DMS153 treated with DMSO at 0.1 percent for 48 hours (cell line): Measurements from ENCODE around the gene CC2D2A.

ENCODE experiments used
- DNase-seq: peaks from one replicate; lab custom pipeline; 2025; ENCODE audit not compliant: unreplicated experiment; lab: John Stamatoyannopoulos, UW

The CC2D2A gene

GRCh38 chr4:15469402-15470127 is at the start of gene CC2D2A:
CC2D2A (plus strand) TSS chr4:15469882; CDS start chr4:15475933, 6,051 bp downstream.
- DNase-seq, result no peak

GRCh38 chr4:15420642-15421041 is 49.0 kb upstream of the CC2D2A start:
- DNase-seq, result no peak

DNA sequence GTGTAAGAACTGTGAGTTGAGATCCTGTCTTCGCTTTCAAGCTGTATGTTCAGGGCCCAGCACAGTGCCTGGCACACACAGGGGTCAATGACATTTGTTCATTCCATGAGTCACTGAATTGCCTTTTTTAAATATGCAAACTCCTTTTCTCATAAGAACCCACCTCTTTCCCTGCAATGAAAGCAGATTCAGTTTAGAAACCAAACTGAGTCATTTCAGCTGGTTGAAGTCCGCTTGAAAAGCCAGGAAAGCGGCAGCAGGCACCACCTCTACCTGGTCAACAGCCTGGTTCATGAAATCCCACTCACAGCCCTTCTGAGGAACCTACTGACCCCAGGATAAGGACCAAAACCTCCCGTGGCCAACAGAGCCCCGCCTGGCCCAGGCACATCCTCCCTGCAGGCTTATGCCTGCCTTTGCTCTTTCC is 46.4 kb upstream of the CC2D2A start:
- no peak for DNase-seq

- no peak for DNase-seq
Measured at GRCh38 chr4:15425520-15425919, 44.2 kb upstream of the CC2D2A start.

DNA sequence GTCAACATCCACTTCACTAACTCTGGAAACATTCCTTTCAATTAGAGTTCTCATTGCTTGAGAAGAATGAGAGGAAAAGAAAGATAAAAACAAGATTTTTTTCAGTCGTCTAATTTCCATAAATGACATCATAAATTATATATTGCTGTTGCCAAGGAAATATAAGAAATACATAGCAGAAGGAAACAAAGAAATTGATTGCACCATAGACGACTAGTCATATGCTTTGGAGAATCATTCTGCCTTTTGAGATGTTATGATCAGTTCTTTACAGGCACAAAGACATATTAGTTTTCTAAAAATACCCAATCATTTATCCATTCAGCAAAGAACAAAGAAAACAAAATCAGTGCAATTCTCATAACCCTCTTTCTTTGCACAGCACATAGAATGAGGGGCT is 42.5 kb upstream of the CC2D2A start:
- no peak for DNase-seq

DNA sequence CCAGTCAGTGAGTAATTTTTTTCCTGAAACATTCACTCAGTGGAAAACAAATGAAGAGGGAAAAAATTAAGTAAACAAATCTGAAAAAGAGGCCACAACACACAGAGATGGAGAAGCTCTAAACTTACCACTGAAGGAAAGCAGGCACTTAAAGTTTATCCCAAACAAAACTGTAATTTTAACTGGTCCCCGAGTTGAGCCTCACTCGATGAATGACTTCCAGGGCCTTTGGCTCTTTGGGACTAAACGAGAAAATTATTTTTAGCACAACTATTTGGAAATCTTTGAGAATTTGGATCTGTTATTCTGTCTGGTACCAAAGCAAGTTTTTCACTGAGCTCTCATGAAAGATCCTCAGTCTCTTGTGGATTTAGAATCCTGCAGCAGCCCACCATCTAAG is 42.0 kb upstream of the CC2D2A start, which contains the start of gene C1QTNF7:
Gene C1QTNF7, plus strand, starts transcription at position 333 of the 400 bp plus-strand sequence. CDS start 7,711 bp downstream, outside the sequence.
- no peak for DNase-seq

- DNase-seq, result no peak
Measured at GRCh38 chr4:15428611-15429010, 41.1 kb upstream of the CC2D2A start.

- no peak for DNase-seq
Measured at GRCh38 chr4:15434091-15434490, 35.6 kb upstream of the CC2D2A start.

DNA sequence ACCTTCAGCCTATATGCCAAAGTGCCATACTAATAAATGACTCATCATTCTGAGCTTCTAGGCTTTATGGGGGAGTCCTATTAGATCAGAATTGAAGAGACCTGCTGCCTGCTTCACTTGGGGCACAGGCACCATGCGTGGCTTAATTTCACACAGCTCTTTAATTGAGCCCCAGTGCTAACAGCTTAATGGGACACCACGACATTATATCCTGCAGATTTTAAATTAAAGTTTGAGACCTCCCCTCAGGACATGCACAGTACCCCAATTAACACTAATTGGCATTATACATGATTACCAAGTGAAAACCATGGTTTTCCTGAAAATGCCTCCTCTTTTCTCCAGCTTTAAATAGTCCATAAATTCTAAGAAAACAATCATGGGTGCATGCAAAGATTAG is 35.0 kb upstream of the CC2D2A start:
- DNase-seq, result no peak

DNA sequence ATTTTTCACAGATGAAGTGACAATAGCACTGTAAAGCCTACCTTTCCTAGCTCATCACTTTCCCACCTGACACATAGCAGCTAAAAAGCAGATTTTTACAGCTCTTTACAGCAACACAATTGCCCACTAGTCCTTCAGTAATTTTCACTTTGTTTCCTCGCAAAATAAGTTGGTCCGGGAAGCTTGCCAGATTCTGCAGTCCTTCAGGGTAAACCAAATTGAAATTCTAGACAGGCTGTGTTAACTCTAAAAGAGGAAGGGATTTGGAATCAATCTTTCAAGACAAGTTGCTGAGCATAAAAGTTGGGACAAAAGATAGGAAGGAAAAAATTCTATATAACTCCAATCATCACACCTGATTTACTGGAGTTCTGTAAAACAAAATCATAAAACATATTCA is 33.2 kb upstream of the CC2D2A start:
- DNase-seq, result peak; percentile 0

DNA sequence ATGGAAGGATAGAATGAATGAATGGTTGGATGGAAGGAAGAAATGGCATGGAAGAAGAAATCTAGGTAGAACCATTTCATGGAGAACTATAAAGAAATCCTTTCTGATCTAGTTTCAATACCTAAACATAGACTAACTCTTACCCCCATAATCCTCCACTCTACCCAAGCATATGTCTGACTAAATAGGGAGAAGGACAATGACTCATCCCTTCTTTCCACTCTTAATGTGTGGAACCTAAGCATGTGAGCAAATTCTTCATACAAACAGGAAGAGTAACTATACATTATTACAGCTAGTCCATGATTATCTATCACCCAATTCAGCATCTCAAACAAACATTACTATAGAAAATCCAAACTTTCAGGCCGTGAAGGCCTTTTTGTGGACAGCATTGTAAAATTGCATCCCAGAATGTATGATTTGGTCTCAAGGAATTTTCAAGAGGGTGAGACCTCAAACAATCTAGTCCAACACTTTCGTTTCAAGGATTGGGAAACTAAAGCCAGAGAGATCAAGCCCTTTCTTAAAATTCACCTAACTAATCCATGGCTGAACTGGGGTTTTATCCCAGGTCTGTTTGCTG is 30.6 kb upstream of the CC2D2A start:
- no peak for DNase-seq

DNA sequence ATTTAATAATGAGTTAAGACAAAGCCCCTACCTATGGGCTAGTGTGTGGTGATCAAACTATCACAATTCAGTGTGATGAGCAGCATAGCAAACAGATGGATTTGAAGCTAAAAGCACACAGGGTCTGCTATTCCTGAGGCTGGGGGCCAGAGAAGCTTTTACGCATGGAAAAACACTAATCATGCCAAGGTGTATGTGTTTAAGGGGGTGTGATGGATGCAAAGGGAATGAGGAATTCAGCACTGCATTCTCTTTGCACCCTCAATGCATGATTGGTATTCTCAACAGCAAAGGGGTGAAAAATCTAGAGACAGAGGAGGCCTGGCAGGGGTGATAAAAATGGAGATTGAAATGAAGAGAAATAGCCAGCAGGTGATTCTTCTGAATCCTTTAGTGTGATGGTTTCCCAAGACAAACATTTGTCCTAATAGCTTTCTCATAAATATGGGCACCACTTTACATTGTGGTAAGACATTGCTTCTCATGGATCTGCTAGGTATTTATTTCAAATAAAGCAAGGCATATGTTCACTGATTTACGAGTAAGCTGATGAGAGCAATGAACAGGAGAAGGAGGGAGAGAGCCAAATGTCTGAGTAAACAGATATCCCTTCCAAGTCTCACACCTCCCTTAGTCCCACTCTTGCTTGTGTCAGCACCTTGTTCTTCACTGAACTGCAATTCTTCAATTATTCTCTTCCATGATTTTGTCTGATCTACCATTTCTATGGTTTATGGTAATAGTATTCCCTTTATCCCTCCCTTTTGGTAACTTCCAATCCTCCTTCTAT is 26.1 kb upstream of the CC2D2A start:
- DNase-seq, result no peak

GRCh38 chr4:15444276-15444675 is 25.4 kb upstream of the CC2D2A start:
- no peak for DNase-seq

GRCh38 chr4:15444879-15445547 is 24.7 kb upstream of the CC2D2A start:
- DNase-seq, result no peak

DNA sequence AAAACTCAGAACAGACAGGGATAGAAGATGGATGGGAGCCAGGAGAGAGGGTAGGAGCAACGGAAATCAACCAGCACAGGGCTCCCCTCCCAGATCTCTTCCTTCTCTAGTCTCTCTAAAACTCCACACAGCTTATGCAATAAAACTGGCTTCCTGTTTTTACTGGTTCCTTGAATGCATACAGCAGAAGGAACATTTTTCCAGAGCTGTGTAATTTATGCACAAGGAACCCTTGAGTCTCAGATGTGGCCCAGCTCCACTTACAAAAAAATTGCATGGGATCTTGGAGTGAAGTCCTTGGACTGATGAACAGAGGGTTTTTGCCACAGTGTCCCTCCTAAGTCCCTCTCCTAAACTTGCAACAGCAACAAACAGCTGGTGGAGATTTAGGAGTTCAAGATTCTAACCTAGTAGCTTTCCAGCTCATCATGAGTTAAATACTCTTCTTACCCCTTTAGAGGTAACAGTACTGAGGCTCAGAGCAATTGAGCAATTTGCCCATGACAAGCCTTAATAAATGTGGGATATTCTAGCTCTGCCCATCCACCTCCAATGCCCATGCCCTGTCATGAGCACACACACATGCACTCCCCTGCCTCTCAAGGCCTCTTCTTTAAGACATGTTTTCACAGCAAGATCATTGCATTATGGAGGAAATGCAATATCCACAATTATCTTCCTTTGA is 18.4 kb upstream of the CC2D2A start:
- no peak for DNase-seq

DNA sequence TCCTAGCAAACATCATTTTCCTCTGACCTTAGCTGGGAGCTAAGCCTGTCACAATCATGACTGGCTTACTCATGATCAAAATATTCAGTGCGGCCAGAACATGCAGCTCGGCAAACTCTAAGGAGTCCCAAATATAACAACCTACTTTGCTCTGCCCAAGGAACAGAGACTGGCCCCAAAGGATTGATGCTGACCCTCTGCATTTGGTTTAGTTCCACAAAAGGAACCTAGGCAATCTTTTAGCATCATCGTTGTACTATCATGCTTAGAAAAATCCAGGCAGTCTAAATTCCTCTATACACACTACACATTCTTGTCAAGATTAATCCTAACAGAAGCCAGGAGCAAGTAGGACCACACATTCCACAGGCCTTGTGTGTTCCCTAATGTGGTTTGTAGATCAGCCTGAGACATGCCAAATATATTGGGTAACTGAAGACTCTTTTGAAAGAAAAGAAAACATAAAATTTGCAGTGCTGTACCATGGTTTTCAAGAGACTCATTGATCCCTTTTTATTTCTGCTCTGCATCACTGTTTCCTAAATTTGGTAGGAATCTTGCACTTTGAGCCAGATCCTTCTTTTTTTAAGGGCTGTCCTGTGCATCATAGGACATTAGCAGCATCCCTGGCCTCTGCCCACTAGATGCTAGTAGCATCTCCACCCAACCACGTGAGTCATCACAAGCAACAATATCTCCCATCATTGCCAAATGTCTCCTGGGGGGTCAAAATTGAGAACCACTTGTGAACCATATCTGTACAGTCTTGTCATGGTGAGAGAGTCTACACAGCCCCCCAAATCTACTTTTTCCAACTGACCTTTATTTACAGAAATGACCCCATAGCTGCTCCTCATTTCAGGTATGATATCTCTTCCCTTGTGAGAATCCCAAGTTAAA is 17.6 kb upstream of the CC2D2A start:
- DNase-seq, result no peak

- DNase-seq, result no peak
Measured at GRCh38 chr4:15455290-15455689, 14.4 kb upstream of the CC2D2A start.

GRCh38 chr4:15457406-15458201 is 12.1 kb upstream of the CC2D2A start:
- DNase-seq, result no peak

GRCh38 chr4:15458616-15459015 is 11.1 kb upstream of the CC2D2A start:
- no peak for DNase-seq
